Heart left ventricle (tissue), 13 donors: ENCODE data around the gene DNAH7.

Source experiments
- CTCF ChIP-seq, 12 donors: fragments of 200-600 bp; sonication (generic) in 4 of 12; IDR thresholded peaks; one replicate each; pipeline versions ENCODE4 v1.5.0 to v1.8.0; 2018 to 2022; ENCODE audit warnings: antibody characterized with exemption in 12 of 12, mild to moderate bottlenecking in 5 of 12
- POLR2A ChIP-seq, 2 donors: fragments of 450-650 bp; IDR thresholded peaks; one replicate each; pipeline ENCODE4 v1.6.1; 2017; ENCODE audit warnings: antibody characterized with exemption in 2 of 2, mild to moderate bottlenecking in 2 of 2, moderate library complexity in 2 of 2
- donor health status: ischemic (EF 13 %, LVEDD 7.1; RV severe dilation, severe dysfunction).
- donor health status: DM: no; HTN: yes; CAD: no.
- donor health status: DM: no; HTN: no; CAD: no.
- donor health status: ischemic (EF 25% LVEDD 6.9; RV normal size, moderate dysfunction).
- donor health status: ischemic (EF 25% LVEDD 5.7; RV mildly dilated, moderate dysfunction).
- donor health status: ischemic (EF 35%, LVEDD 5.7; RV mildly dilated, moderate dysfunction).
- donor health status: nonischemic (EF 11% LVEDD 7.7; RV severe dilation, severe dysfunction).
- donor health status: DM: yes; HTN: yes; CAD: no.
- donor health status: PGD.
- donor health status: ischemic (EF 29% LVEDD 5.4; RV normal size, mild dysfunction).
- donor health status: nonischemic (EF 23%, LVEDD 6.1; RV moderate dilation, normal function).

GRCh38 chr2:195903956-195904355 is 164.7 kb downstream of the DNAH7 start:
- TF ChIP-seq CTCF (IDR thresholded peaks at IDR 0.05) (no peak), POLR2A (IDR thresholded peaks at IDR 0.05) (no peak)
